ENCODE results near the gene KRT3. TPM values are rescaled to one million over a fixed set of nuclear protein-coding genes. Genes with fewer than 3 reads are reported as not detected.
A peak's percentile ranks its signal among the peaks of the same experiment; 100 is the strongest.

KRT3 gene
- total and polyA plus RNA-seq, 9 of the 15 experiments (the other 6 are each of a cell fraction or from before 2014, with no cell fraction given) = not detected

DNA sequence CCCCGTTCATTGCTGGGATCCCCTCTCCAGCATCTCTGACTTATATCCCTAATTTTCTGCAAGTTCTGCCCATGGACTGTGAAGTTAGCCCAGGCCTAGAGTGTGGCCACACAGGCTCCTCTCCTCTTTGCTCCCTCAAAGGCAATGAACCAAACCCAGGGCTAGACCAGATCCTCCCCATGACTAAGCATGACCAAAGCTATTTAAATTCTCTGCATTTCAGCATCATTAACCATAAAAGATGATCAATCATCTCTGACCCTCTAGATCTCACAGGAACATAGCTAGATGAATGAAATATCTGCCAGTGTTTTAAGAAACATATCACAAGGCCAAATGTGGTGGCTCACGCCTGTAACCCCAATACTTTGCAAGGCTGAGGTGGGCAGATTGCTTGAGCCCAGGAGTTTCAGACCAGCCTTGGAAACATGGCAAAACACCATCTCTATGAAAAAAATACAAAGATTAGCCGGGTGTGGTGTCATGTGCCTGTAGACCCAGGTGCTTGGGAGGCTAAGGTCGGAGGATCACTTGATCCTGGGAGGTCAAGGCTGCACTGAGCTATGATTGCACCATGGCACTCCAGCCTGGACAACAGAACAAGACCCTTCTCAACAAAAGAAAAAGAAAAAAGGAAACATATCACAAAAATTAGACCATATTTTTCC is 2.2 kb upstream of the KRT3 start (continued):
- TF ChIP-seq, protein P1, sequence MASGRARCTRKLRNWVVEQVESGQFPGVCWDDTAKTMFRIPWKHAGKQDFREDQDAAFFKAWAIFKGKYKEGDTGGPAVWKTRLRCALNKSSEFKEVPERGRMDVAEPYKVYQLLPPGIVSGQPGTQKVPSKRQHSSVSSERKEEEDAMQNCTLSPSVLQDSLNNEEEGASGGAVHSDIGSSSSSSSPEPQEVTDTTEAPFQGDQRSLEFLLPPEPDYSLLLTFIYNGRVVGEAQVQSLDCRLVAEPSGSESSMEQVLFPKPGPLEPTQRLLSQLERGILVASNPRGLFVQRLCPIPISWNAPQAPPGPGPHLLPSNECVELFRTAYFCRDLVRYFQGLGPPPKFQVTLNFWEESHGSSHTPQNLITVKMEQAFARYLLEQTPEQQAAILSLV (tag; IDR thresholded peaks at IDR 0.05) = no peak
- TF ChIP-seq ZNF766 (CRISPR knock-in tag; conservative IDR thresholded peaks at IDR 0.05) (no peak), ZBTB7A (IDR thresholded peaks at IDR 0.05; ENCODE audit: borderline replicate concordance, control insufficient read depth, low read depth, low read length) (no peak), MAFK (IDR thresholded peaks at IDR 0.05; ENCODE audit: low read length) (peak; percentile 50; the same call in 1 of the 2 replicates), SMAD2 (IDR thresholded peaks at IDR 0.05; ENCODE audit: low read depth, low read length) (no peak), NR2C1 (IDR thresholded peaks at IDR 0.05) (no peak), NR2C1 (tag; IDR thresholded peaks at IDR 0.05) (no peak), ZBTB49 (CRISPR knock-in tag; IDR thresholded peaks at IDR 0.05; ENCODE audit: borderline replicate concordance) (no peak), PYGO2 (tag; IDR thresholded peaks at IDR 0.05) (no peak), HSF4 (CRISPR knock-in tag; IDR thresholded peaks at IDR 0.05; ENCODE audit: borderline replicate concordance) (no peak), SIX5 (IDR thresholded peaks at IDR 0.05; ENCODE audit: borderline replicate concordance in 1 of 2, insufficient read depth in 1 of 2, low read depth in 1 of 2, low read length in 2 of 2) (no peak), E2F6 (IDR thresholded peaks at IDR 0.05; ENCODE audit: borderline replicate concordance in 1 of 2, extremely low read depth in 1 of 2, insufficient read depth in 1 of 2, insufficient read length in 1 of 2, low read depth in 1 of 2, low read length in 1 of 2, poor library complexity in 1 of 2, severe bottlenecking in 1 of 2) (no peak), ASH1L (IDR thresholded peaks at IDR 0.05; ENCODE audit: borderline replicate concordance, low read depth, partially characterized antibody) (no peak), HMG20A (CRISPR knock-in tag; conservative IDR thresholded peaks at IDR 0.05) (no peak), MEIS2 (IDR thresholded peaks at IDR 0.05; ENCODE audit: partially characterized antibody) (peak; percentile 60), RNF2 (IDR thresholded peaks at IDR 0.05) (no peak)
- TF ChIP-seq, protein P2, sequence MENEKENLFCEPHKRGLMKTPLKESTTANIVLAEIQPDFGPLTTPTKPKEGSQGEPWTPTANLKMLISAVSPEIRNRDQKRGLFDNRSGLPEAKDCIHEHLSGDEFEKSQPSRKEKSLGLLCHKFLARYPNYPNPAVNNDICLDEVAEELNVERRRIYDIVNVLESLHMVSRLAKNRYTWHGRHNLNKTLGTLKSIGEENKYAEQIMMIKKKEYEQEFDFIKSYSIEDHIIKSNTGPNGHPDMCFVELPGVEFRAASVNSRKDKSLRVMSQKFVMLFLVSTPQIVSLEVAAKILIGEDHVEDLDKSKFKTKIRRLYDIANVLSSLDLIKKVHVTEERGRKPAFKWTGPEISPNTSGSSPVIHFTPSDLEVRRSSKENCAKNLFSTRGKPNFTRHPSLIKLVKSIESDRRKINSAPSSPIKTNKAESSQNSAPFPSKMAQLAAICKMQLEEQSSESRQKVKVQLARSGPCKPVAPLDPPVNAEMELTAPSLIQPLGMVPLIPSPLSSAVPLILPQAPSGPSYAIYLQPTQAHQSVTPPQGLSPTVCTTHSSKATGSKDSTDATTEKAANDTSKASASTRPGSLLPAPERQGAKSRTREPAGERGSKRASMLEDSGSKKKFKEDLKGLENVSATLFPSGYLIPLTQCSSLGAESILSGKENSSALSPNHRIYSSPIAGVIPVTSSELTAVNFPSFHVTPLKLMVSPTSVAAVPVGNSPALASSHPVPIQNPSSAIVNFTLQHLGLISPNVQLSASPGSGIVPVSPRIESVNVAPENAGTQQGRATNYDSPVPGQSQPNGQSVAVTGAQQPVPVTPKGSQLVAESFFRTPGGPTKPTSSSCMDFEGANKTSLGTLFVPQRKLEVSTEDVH (IDR thresholded peaks at IDR 0.05; ENCODE audit: low read depth, partially characterized antibody) = no peak
- TF ChIP-seq, protein P3, sequence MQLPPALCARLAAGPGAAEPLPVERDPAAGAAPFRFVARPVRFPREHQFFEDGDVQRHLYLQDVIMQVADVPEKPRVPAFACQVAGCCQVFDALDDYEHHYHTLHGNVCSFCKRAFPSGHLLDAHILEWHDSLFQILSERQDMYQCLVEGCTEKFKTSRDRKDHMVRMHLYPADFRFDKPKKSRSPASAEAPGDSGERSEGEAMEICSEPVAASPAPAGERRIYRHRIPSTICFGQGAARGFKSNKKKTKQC (CRISPR knock-in tag; IDR thresholded peaks at IDR 0.05) = no peak
